22Rv1 (cell line): ENCODE measurements around the gene STAT5B.
A peak's percentile ranks its signal among the peaks of the same experiment; 100 is the strongest.

Experiments used
- H3K27ac ChIP-seq: fragments of 450-650 bp; 2 replicates; pipeline ENCODE4 v1.5.1; 2017
- ZFX ChIP-seq: fragments of 450-650 bp; IDR thresholded peaks from 2 replicates; pipeline ENCODE4 v1.6.1; 2017; ENCODE audit warnings: antibody characterized with exemption, borderline replicate concordance
- TF ChIP-seq, protein P1 (sequence below): fragments of 450-650 bp; IDR thresholded peaks from 2 replicates; pipeline ENCODE4 v1.5.1; 2017; ENCODE audit warnings: mild to moderate bottlenecking

Gene STAT5B

GRCh38 chr17:42316755-42317154 lies 40.6 kb upstream of the STAT5B start:
- H3K27ac ChIP-seq: no peak overlapping the region
- TF ChIP-seq, protein P1, sequence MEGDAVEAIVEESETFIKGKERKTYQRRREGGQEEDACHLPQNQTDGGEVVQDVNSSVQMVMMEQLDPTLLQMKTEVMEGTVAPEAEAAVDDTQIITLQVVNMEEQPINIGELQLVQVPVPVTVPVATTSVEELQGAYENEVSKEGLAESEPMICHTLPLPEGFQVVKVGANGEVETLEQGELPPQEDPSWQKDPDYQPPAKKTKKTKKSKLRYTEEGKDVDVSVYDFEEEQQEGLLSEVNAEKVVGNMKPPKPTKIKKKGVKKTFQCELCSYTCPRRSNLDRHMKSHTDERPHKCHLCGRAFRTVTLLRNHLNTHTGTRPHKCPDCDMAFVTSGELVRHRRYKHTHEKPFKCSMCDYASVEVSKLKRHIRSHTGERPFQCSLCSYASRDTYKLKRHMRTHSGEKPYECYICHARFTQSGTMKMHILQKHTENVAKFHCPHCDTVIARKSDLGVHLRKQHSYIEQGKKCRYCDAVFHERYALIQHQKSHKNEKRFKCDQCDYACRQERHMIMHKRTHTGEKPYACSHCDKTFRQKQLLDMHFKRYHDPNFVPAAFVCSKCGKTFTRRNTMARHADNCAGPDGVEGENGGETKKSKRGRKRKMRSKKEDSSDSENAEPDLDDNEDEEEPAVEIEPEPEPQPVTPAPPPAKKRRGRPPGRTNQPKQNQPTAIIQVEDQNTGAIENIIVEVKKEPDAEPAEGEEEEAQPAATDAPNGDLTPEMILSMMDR: no peak
- TF ChIP-seq ZFX: no peak

GRCh38 chr17:42315402-42316156 lies 39.4 kb upstream of the STAT5B start:
- TF ChIP-seq, protein P1: no peak
- no peak for TF ChIP-seq ZFX
- H3K27ac ChIP-seq: no peak overlapping the region

DNA sequence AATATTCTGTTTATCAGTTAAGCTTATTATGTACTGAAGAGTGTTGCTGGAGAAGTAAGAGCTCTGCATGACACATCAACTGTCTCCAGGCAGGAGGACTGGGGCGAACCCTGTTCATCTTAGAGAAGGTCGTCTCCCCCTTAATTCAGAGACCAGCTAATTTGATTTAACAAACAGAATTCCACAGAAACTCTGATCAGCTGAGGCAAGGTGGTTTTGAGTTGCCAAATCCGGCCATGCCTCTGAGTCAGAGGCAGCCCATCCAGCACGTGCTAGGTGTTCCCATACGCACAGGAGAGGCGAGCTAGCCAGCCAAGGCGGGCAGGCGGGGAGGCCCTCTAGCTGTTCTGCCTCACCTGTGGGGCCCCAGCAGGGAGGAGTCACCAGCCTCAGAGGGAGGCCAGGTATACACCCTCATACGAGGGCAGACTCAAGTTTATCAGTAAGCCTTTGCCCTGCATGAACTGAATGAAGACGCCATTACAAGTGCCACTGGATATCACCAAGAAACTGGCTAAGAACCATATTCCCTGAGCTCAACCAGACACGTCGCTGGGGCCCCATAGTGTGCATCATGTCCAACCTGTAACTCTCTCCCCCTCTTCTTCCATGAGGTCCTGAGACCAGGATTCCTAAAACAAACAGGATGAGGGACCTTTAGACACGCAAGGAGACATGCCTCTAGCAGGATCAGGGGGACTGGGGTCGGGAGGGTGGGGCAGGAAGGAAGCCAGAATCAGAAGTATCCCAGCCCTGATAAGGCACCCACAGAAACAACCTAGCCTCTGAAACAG lies 37.8 kb upstream of the STAT5B start:
- H3K27ac ChIP-seq: no peak overlapping the region
- TF ChIP-seq ZFX: no peak
- TF ChIP-seq, protein P1: no peak

DNA sequence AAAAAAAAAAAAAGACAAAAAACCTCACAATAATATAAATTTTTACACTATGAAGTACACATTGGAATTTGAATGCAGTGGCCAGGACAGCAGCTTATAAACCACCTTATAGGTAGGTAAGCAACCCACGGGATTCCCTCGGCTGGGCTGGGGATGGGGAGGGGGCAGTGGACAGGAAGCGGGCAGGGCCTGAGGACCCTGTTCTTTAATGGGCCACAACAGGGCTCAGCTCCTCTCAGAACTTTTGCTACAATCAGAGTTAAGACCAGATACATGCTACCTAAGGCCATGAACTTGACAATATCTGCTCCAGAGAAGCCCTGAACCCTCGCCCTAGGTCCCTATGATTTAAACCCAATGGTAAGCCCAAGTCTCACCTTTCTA lies 37.2 kb upstream of the STAT5B start:
- H3K27ac ChIP-seq: no peak overlapping the region
- TF ChIP-seq, protein P1: no peak
- TF ChIP-seq ZFX: no peak

- TF ChIP-seq, protein P1: peak; percentile 88
- no peak for TF ChIP-seq ZFX
- H3K27ac ChIP-seq: no peak overlapping the region
Observed at GRCh38 chr17:42312285-42313130, 36.3 kb upstream of the STAT5B start.

DNA sequence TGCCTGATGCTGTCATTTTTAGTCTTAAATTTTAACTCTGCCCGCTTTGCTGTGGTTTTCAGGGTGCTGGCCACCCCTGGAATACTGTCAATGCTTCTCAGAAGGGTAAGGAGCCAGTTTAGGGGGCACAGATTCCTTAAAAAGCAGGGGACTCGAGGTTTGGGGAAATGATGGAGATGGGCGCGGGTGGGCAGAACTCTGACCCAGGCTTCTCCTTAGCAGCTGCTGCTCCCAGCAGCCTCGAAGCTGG lies 35.8 kb upstream of the STAT5B start:
- TF ChIP-seq ZFX: no peak
- TF ChIP-seq, protein P1: no peak
- H3K27ac ChIP-seq: no peak overlapping the region
